Heart left ventricle (tissue), 13 donors: ENCODE measurements around the gene PPP1R15A.

ENCODE experiments used
- CTCF ChIP-seq, 12 donors: fragments of 200-600 bp; sonication (generic) in 4 of 12; IDR thresholded peaks; one replicate each; pipeline versions ENCODE4 v1.5.0 to v1.8.0; 2018 to 2022; ENCODE audit warnings: antibody characterized with exemption in 12 of 12, mild to moderate bottlenecking in 5 of 12
- POLR2A ChIP-seq, 2 donors: fragments of 450-650 bp; IDR thresholded peaks; one replicate each; pipeline ENCODE4 v1.6.1; 2017; ENCODE audit warnings: antibody characterized with exemption in 2 of 2, mild to moderate bottlenecking in 2 of 2, moderate library complexity in 2 of 2
- donor health status: ischemic (EF 13 %, LVEDD 7.1; RV severe dilation, severe dysfunction).
- donor health status: DM: no; HTN: yes; CAD: no.
- donor health status: DM: no; HTN: no; CAD: no.
- donor health status: ischemic (EF 25% LVEDD 6.9; RV normal size, moderate dysfunction).
- donor health status: ischemic (EF 25% LVEDD 5.7; RV mildly dilated, moderate dysfunction).
- donor health status: ischemic (EF 35%, LVEDD 5.7; RV mildly dilated, moderate dysfunction).
- donor health status: nonischemic (EF 11% LVEDD 7.7; RV severe dilation, severe dysfunction).
- donor health status: DM: yes; HTN: yes; CAD: no.
- donor health status: PGD.
- donor health status: ischemic (EF 29% LVEDD 5.4; RV normal size, mild dysfunction).
- donor health status: nonischemic (EF 23%, LVEDD 6.1; RV moderate dilation, normal function).

GRCh38 chr19:48872884-48873475 lies 759 bp downstream of the PPP1R15A start:
- TF ChIP-seq CTCF (IDR thresholded peaks at IDR 0.05), result no peak
- TF ChIP-seq POLR2A (IDR thresholded peaks at IDR 0.05), result no peak
